PC-9 (cell line): ENCODE measurements around the gene LRRC8D. TPM values are rescaled to one million over a fixed set of nuclear protein-coding genes. Genes with fewer than 3 reads are reported as not detected.

Source experiments
- BruUV-seq: library from RNA; stranded (reverse); fragments of 400-500 nt; replicated peaks from 2 replicates; lab custom pipeline; 2021; lab: Mats Ljungman, UMichigan
- CTCF ChIA-PET: fragments of 300-600 bp; sonication (Branson Sonifier 250); formaldehyde crosslinking; loops from one replicate; lab custom pipeline; 2022; ENCODE audit warnings: antibody characterized with exemption; lab: Charles Lee
- POLR2A ChIA-PET: fragments of 300-600 bp; sonication (Branson Sonifier 250); formaldehyde crosslinking; loops from one replicate; lab custom pipeline; 2022; ENCODE audit warnings: antibody characterized with exemption; ENCODE audit not compliant: unreplicated experiment; lab: Charles Lee
- DNase-seq, 2 experiments: peaks; one replicate each; pipeline versions ENCODE4 v3.0.0 to v3.0.0-alpha.2; 2015 to 2022; ENCODE audit warnings: mixed read lengths in 1 of 2
- H2AFZ ChIP-seq: fragments of 200-600 bp; sonication (generic); 2 replicates; pipeline ENCODE4 v1.8.1; 2017; ENCODE audit warnings: antibody characterized with exemption
- H3F3A ChIP-seq: fragments of 200-600 bp; sonication (generic); 2 replicates; pipeline ENCODE4 v1.8.1; 2017; ENCODE audit warnings: antibody characterized with exemption, mild to moderate bottlenecking, low read depth; ENCODE audit not compliant: insufficient read depth
- H3K27ac ChIP-seq: fragments of 200-600 bp; sonication (generic); 2 replicates; pipeline ENCODE4 v1.6.1; 2016; ENCODE audit warnings: mixed run types
- H3K27me3 ChIP-seq: fragments of 200-600 bp; sonication (generic); 2 replicates; pipeline ENCODE4 v1.6.1; 2016; ENCODE audit warnings: low read depth, mixed run types; ENCODE audit not compliant: insufficient read depth
- H3K36me3 ChIP-seq: fragments of 200-600 bp; sonication (generic); 2 replicates; pipeline ENCODE4 v1.6.1; 2016; ENCODE audit warnings: low read depth, mixed run types
- H3K4me1 ChIP-seq: fragments of 200-600 bp; sonication (generic); replicated peaks from 2 replicates; pipeline ENCODE4 v1.6.1; 2016; ENCODE audit warnings: mixed run types; ENCODE audit not compliant: insufficient read depth
- H3K4me2 ChIP-seq: fragments of 200-600 bp; sonication (generic); 2 replicates; pipeline ENCODE4 v1.6.1; 2017; ENCODE audit warnings: mixed run types
- H3K4me3 ChIP-seq: fragments of 200-600 bp; sonication (generic); 2 replicates; pipeline ENCODE4 v1.6.1; 2016; ENCODE audit warnings: mixed run types
- H3K79me2 ChIP-seq: fragments of 200-600 bp; sonication (generic); 2 replicates; pipeline ENCODE4 v1.6.1; 2017; ENCODE audit warnings: low read depth, mixed run types
- H3K9me2 ChIP-seq: fragments of 200-600 bp; sonication (generic); 2 replicates; pipeline ENCODE4 v1.8.1; 2017; ENCODE audit warnings: mild to moderate bottlenecking; ENCODE audit not compliant: insufficient read depth
- H3K9me3 ChIP-seq: fragments of 200-600 bp; sonication (generic); 2 replicates; pipeline ENCODE4 v1.8.1; 2016; ENCODE audit warnings: low read depth; ENCODE audit not compliant: insufficient read depth
- H4K20me1 ChIP-seq: fragments of 200-600 bp; sonication (generic); 2 replicates; pipeline ENCODE4 v1.8.1; 2017; ENCODE audit not compliant: insufficient read depth
- EZH2 ChIP-seq: fragments of 200-600 bp; sonication (generic); IDR thresholded peaks from 2 replicates; pipeline ENCODE4 v1.8.0; 2017; ENCODE audit warnings: antibody characterized with exemption, low read depth
- intact Hi-C: fragments of 100-400 bp; cut with micrococcal nuclease; formaldehyde crosslinking; loops from one replicate; pipeline ENCODE4 v1.10.0; 2022; ENCODE audit not compliant: unreplicated experiment
- total RNA-seq: library from RNA; stranded (reverse); gene quantifications from 2 replicates; pipeline ENCODE4 v1.2.3, GENCODE V29; 2021
- TF ChIP-seq, protein P1 (sequence below): fragments of 200-600 bp; sonication (generic); conservative IDR thresholded peaks from 2 replicates; pipeline ENCODE4 v1.6.1; 2017; ENCODE audit warnings: mixed run types, antibody characterized with exemption, mild to moderate bottlenecking, moderate library complexity

LRRC8D gene
- total RNA-seq, 1 experiment from 2014 or later = 75.9 TPM

DNA sequence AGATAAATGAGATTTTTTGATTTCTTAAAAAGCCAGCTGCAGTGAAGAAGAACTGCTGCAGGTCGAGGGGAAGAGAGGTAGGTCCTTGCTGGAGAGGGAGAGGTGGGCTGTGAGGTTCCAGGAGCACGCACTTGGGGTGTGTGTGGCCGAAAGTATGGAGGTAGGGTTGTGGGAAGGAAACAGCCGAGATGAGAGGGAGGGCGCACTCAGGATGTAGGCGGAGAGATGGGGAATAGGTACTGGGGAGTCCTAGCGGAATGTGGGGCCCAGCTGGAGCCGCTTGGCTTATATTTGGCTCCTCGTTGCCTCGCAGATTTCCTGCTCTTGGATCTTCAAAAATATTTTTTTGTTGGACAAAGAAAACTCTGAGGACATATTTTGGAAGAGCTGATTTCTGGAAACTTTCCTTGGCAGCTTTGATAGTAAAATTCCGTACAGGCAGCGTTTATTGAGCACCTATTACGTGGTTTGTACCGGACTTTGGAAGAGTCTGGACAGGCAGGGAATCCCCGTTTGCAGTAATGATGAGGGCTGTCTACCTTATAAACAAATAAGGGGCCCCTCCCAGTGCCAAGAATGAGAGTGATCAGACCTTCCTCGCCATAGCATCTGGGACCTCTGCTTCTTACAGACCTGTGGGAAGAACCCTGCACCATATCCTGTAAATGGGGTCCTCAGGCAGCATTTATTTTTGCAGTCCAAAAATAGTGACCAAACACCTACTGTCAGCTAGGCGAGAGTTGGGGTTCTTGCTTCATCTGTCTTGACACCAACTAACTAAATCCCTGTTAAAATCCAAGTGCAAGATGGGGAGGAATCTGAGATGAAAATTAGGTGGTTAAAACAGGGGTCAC is 1.5 kb downstream of the LRRC8D start:
- CTCF ChIA-PET = no interaction called here

DNA sequence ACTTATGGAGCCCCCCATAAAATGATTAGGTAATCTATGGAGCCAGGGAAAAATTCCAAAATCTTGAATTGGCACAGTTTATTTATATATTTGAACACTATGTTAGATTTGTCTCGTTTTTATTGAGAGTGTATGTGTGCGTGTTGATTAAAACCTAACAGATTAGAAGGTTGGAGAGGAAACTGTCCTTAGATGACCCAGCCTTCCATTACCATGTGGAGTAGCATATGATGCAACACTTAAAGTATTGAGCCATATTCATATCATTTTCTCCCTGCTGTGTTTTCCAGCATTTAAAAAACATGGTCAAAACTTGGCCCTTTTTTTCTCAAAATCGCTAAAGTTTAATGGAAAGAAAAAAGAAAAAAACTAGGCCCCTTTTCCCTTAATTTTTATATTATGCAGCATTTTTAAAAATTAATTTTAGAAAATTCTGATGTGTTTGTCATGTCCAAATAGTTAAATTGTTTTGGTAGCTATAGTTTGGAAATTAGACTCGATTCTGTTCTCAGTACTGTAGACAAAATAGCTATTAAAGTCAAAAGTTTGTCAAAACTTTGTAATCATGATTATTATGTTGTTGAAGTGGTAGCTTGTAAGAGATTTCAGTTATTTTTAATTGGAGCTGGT is 2.3 kb downstream of the LRRC8D start:
- ChIA-PET POLR2A (interaction anchor here (0.6 to 0.9 kb wide), 2 partner anchors 15 to 172 kb away, joined by 3 to 12 read pairs; partner anchors contain the start of gene ZNF326), CTCF (no interaction called here)
- no peaks in the 10 kb centered on the region for H3K27me3 ChIP-seq
- intact Hi-C loops = loop anchor here (5.0 kb wide), 1 partner anchor 84 kb away; no protein-coding TSS in a partner anchor
- H3K4me1 ChIP-seq = peaks cover 69% of the 10 kb centered on the region
- no peaks in the 10 kb centered on the region for H4K20me1 ChIP-seq
- peak overlapping the region; percentile 91 for H3K4me2 ChIP-seq
- BruUV-seq = no TSS peak
- peak overlapping the region; percentile 67 for H3K27ac ChIP-seq
- peaks cover 23% of the 10 kb centered on the region for H3F3A ChIP-seq
- H3K9me3 ChIP-seq = 0 out of 2 replicates have a peak, but pooled peaks cover 5% of the 10 kb centered on the region
- peaks cover 34% of the 10 kb centered on the region for H3K36me3 ChIP-seq
- H3K4me3 ChIP-seq = peak overlapping the region; percentile 75
- no peaks in the 10 kb centered on the region for H3K9me2 ChIP-seq
- TF ChIP-seq EZH2 = no peak
- TF ChIP-seq, protein P1, sequence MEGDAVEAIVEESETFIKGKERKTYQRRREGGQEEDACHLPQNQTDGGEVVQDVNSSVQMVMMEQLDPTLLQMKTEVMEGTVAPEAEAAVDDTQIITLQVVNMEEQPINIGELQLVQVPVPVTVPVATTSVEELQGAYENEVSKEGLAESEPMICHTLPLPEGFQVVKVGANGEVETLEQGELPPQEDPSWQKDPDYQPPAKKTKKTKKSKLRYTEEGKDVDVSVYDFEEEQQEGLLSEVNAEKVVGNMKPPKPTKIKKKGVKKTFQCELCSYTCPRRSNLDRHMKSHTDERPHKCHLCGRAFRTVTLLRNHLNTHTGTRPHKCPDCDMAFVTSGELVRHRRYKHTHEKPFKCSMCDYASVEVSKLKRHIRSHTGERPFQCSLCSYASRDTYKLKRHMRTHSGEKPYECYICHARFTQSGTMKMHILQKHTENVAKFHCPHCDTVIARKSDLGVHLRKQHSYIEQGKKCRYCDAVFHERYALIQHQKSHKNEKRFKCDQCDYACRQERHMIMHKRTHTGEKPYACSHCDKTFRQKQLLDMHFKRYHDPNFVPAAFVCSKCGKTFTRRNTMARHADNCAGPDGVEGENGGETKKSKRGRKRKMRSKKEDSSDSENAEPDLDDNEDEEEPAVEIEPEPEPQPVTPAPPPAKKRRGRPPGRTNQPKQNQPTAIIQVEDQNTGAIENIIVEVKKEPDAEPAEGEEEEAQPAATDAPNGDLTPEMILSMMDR = no peak
- peak in 1 of 2 experiments; percentile 68 for DNase-seq
- peaks cover 84% of the 10 kb centered on the region for H3K79me2 ChIP-seq
- H2AFZ ChIP-seq = peak overlapping the region; percentile 87; the same call in 1 of the 2 replicates

More for the DNA sequence above, 1.5 kb downstream of the LRRC8D start:
- peaks cover 66% of the 10 kb centered on the region for H3K4me1 ChIP-seq
- H4K20me1 ChIP-seq = no peaks in the 10 kb centered on the region
- H2AFZ ChIP-seq = peak overlapping the region; percentile 87
- peak; percentile 14 to 56 for DNase-seq
- POLR2A ChIA-PET = interaction anchor here (0.6 kb wide), 2 partner anchors 14 to 17 kb away, joined by 3 read pairs; no protein-coding TSS in a partner anchor
- BruUV-seq = TSS peak; percentile 51
- no peaks in the 10 kb centered on the region for H3K27me3 ChIP-seq
- TF ChIP-seq, protein P1 = no peak
- TF ChIP-seq EZH2 = no peak
- H3F3A ChIP-seq = peaks cover 23% of the 10 kb centered on the region
- H3K4me3 ChIP-seq = peak overlapping the region; percentile 75
- H3K4me2 ChIP-seq = peak overlapping the region; percentile 91
- no peaks in the 10 kb centered on the region for H3K9me2 ChIP-seq
- H3K36me3 ChIP-seq = peaks cover 26% of the 10 kb centered on the region
- no peaks in the 10 kb centered on the region for H3K9me3 ChIP-seq
- intact Hi-C loops = loop anchor here (5.0 kb wide), 1 partner anchor 85 kb away; no protein-coding TSS in a partner anchor
- peaks cover 76% of the 10 kb centered on the region for H3K79me2 ChIP-seq
- H3K27ac ChIP-seq = peak overlapping the region; percentile 67

DNA sequence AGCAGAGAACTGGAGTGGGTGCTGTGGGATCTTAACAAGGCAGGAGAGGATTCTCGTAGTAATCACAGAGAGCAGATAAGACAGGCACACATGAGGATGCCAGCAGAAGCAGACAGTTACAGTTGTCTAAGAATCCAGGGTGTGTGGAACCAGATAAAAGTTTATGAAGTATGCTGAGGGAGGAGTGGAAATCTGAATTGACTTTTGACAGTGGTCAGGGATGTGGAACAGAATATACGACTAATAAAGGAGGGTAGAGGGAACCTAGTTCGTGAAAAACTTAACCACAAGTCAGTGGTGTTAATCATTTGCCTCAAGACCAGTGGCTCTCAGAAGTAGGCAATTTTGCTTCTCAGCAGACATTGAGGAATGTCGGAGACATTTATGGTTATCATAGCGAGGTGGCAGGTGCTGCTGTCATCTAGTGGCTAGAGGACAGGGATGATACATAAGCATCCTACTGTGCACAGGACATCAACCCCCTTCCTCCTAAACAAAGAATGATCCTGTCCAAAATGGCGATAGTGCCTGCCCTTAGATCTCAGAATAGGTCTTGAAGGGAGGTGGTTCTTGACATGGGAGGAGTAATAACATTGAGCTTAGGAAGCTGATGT is 3.0 kb downstream of the LRRC8D start:
- Histone ChIP-seq H3K27me3 (no peaks in the 10 kb centered on the region), H3K4me1 (peaks cover 69% of the 10 kb centered on the region), H2AFZ (no peak overlapping the region), H3K27ac (peak overlapping the region; percentile 67), H3K4me3 (peak overlapping the region; percentile 75), H3K36me3 (peaks cover 41% of the 10 kb centered on the region), H4K20me1 (no peaks in the 10 kb centered on the region), H3K4me2 (peak overlapping the region; percentile 91), H3K9me2 (no peaks in the 10 kb centered on the region), H3K9me3 (0 out of 2 replicates have a peak, but pooled peaks cover 5% of the 10 kb centered on the region), H3K79me2 (peaks cover 87% of the 10 kb centered on the region), H3F3A (peaks cover 23% of the 10 kb centered on the region)
- POLR2A ChIA-PET = interaction anchor here (0.9 kb wide), 1 partner anchor 171 kb away, joined by 12 read pairs; the partner anchor contains the start of gene ZNF326
- intact Hi-C loops = loop anchor here (5.0 kb wide), 1 partner anchor 84 kb away; no protein-coding TSS in a partner anchor
- TF ChIP-seq, protein P1 = no peak
- no peak for TF ChIP-seq EZH2
- no TSS peak for BruUV-seq
- CTCF ChIA-PET = interaction anchor here (0.6 kb wide), 1 partner anchor 104 kb away, joined by 3 read pairs; no protein-coding TSS in a partner anchor
- DNase-seq = no peak
